Activated CD4-positive, alpha-beta T cell treated with anti-CD3 and anti-CD28 coated beads, Interleukin-2, amount 10 ng/mL, durations not matched to agents 24 days and 14 days (primary cell): ENCODE data around the gene CCNQ. TPM values are rescaled to one million over a fixed set of nuclear protein-coding genes. Genes with fewer than 3 reads are reported as not detected.
"Not testable (repeated sequence)": the region's sequence is repeated elsewhere in the genome, so short reads cannot be mapped to it uniquely, and the experiment has no call there.

Source experiments
- DNase-seq: peaks from one replicate; pipeline ENCODE4 v3.0.0; 2022
- H3K27ac Mint-ChIP-seq: one replicate; pipeline ENCODE4 v1.8.0; 2022; ENCODE audit warnings: mild to moderate bottlenecking, mixed read lengths
- H3K27me3 Mint-ChIP-seq: one replicate; pipeline ENCODE4 v1.8.0; 2022; ENCODE audit warnings: mixed read lengths
- H3K36me3 Mint-ChIP-seq: one replicate; pipeline ENCODE4 v1.8.0; 2022; ENCODE audit warnings: low read depth, mild to moderate bottlenecking, mixed read lengths
- H3K4me1 Mint-ChIP-seq: one replicate; pipeline ENCODE4 v1.8.0; 2021; ENCODE audit warnings: mixed read lengths
- H3K4me3 Mint-ChIP-seq: one replicate; pipeline ENCODE4 v1.8.0; 2022; ENCODE audit warnings: mild to moderate bottlenecking, moderate library complexity, mixed read lengths
- H3K9me3 Mint-ChIP-seq: one replicate; pipeline ENCODE4 v1.8.0; 2021; ENCODE audit warnings: mixed read lengths
- intact Hi-C: fragments of 100-400 bp; cut with micrococcal nuclease; formaldehyde crosslinking; loops from one replicate; pipeline ENCODE4 v1.15.1; 2023
- total RNA-seq: library from RNA; stranded (reverse); gene quantifications from 2 replicates; pipeline ENCODE4 v1.2.3, GENCODE V29; 2022

CCNQ gene
- total RNA-seq, 1 donor from 2014 or later: 28.7 TPM

DNA sequence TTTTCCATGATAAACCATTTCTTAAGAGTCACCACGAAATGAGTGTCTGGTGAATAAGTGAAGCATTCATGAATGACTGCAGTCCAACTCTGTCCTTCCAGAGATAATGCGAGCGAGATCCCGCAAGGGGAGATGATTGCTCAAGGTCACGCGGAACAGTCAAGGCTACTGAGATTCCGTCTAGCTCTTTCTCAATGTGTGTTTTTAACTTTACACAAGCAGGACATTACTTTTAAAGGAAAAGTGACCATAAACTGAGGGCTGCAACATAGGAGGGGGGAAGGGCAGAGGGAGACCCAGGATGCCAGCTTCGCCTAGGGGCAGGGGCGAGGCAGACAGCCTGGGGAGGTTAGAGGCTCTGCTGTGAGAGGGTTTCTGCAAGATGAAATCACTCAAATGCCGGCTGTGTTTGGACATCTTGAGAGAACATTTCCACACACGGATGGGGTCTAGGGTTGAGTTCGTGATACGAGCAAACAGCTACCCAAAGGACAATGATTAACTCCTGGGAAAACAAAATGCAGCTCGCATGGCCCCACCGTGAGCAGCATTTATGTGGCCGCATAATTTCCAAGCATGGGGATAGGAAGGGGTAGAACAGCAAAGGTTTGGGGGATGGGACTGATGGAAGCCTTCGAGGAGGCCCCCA lies 23.8 kb upstream of the CCNQ start:
- intact Hi-C loops: no loop called here
- no peak for DNase-seq
- no peaks in the 10 kb centered on the region for H3K4me1 Mint-ChIP-seq
- no peaks in the 10 kb centered on the region for H3K9me3 Mint-ChIP-seq
- H3K36me3 Mint-ChIP-seq: no peaks in the 10 kb centered on the region
- peaks cover 6% of the 10 kb centered on the region for H3K27me3 Mint-ChIP-seq
- no peak overlapping the region for H3K27ac Mint-ChIP-seq
- no peak overlapping the region for H3K4me3 Mint-ChIP-seq

GRCh38 chrX:153621949-153622598 lies 23.1 kb upstream of the CCNQ start:
- H3K27ac Mint-ChIP-seq: no peak overlapping the region
- intact Hi-C loops: no loop called here
- no peaks in the 10 kb centered on the region for H3K36me3 Mint-ChIP-seq
- no peak for DNase-seq
- H3K4me3 Mint-ChIP-seq: no peak overlapping the region
- H3K9me3 Mint-ChIP-seq: no peaks in the 10 kb centered on the region
- H3K4me1 Mint-ChIP-seq: no peaks in the 10 kb centered on the region
- peaks cover 10% of the 10 kb centered on the region for H3K27me3 Mint-ChIP-seq

GRCh38 chrX:153620576-153620975 lies 21.6 kb upstream of the CCNQ start:
- H3K27ac Mint-ChIP-seq: no peak overlapping the region
- no peaks in the 10 kb centered on the region for H3K9me3 Mint-ChIP-seq
- H3K36me3 Mint-ChIP-seq: no peaks in the 10 kb centered on the region
- no peak overlapping the region for H3K4me3 Mint-ChIP-seq
- no peaks in the 10 kb centered on the region for H3K4me1 Mint-ChIP-seq
- no peak for DNase-seq
- intact Hi-C loops: no loop called here
- peaks cover 15% of the 10 kb centered on the region for H3K27me3 Mint-ChIP-seq

DNA sequence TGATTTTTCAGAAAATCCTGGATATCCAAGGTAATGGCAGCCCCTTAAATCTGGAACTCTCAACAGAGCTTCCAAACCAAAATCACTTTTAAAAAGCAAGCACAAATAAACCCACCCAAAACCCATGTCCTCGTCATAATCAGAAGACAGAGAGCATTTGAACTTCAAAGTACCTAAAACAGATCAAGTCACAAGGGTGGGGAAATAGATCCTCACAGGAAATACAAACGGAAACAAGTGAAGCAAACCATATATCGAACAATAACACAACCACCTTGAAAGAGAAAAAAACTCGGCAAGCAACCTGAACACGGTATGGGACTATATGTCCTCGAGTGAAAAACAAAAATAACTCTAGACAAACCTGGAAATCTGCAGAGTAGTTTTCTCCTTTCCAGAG lies 15.9 kb upstream of the CCNQ start:
- Mint-ChIP-seq H3K36me3 (no peaks in the 10 kb centered on the region), H3K4me3 (no peak overlapping the region), H3K4me1 (peaks cover 7% of the 10 kb centered on the region), H3K9me3 (no peaks in the 10 kb centered on the region), H3K27ac (no peak overlapping the region), H3K27me3 (peaks cover 28% of the 10 kb centered on the region)
- no peak for DNase-seq
- intact Hi-C loops: loop anchor here (5.0 kb wide), 1 partner anchor 52 kb away; no protein-coding TSS in a partner anchor

GRCh38 chrX:153612413-153612812 lies 13.5 kb upstream of the CCNQ start:
- no peak overlapping the region for H3K4me3 Mint-ChIP-seq
- no peak for DNase-seq
- peaks cover 10% of the 10 kb centered on the region for H3K4me1 Mint-ChIP-seq
- H3K36me3 Mint-ChIP-seq: no peaks in the 10 kb centered on the region
- H3K9me3 Mint-ChIP-seq: no peaks in the 10 kb centered on the region
- intact Hi-C loops: loop anchor here (5.0 kb wide), 1 partner anchor 55 kb away; no protein-coding TSS in a partner anchor
- peaks cover 21% of the 10 kb centered on the region for H3K27me3 Mint-ChIP-seq
- no peak overlapping the region for H3K27ac Mint-ChIP-seq

GRCh38 chrX:153611298-153612095 lies 12.6 kb upstream of the CCNQ start:
- Mint-ChIP-seq H3K4me3 (no peak overlapping the region), H3K27me3 (peaks cover 23% of the 10 kb centered on the region), H3K4me1 (peaks cover 10% of the 10 kb centered on the region), H3K27ac (no peak overlapping the region), H3K9me3 (no peaks in the 10 kb centered on the region), H3K36me3 (no peaks in the 10 kb centered on the region)
- no peak for DNase-seq
- intact Hi-C loops: loop anchor here (5.0 kb wide), 1 partner anchor 56 kb away; no protein-coding TSS in a partner anchor

- Mint-ChIP-seq H3K27ac (no peak overlapping the region), H3K36me3 (no peaks in the 10 kb centered on the region)
- intact Hi-C loops: loop anchor here (5.0 kb wide), 1 partner anchor 56 kb away; no protein-coding TSS in a partner anchor
Measured at GRCh38 chrX:153610836-153611213, 11.9 kb upstream of the CCNQ start.

DNA sequence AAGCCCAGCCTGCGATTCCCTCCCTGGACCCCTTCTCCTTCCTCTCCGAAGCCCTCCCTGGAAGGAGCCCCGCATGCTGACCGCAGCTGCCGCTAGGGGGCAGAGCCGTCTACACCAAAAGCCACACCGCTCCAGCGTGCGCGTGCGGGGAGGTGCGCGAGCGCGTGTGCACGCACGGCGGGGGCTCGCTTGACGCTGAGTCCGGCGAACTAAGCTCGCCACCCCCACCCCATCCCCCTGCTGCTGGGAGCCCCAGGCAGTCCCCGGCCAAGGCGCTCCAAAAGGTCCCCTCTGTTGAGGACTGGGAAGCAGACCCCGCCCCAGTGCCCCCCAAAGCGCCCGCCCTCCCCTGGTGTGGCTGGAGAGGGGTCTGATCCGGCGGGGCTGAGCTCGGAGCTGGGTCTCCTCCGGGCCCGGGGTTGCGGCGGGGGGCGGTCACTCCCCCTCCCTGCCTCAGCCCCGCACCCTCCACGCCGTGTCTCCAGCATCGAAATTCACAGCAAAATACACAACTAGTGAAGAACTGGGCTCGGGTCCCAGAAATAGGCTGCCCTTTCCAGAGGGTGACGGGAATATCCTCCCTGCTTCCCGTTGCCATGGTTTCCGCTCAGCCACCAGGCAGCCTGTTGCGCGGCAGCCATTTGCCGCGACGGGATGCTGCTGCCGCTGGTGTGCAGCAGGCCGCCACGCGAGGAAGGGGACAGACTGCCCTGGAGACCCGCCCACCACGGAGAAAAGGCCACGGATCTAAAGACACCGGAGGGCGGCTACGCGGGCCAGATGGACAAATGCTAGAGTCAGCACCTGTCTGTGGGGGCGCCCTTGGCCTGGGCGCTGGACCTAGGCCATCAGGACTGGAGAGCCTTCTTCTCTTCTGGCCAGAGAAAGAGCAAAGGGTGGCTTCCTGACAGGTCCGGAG lies 11.2 kb upstream of the CCNQ start:
- DNase-seq: peak; percentile 91
- no peaks in the 10 kb centered on the region for H3K36me3 Mint-ChIP-seq
- peaks cover 10% of the 10 kb centered on the region for H3K4me1 Mint-ChIP-seq
- intact Hi-C loops: loop anchor here (5.0 kb wide), 2 partner anchors 37 to 57 kb away; partner anchors contain the start of gene DUSP9
- no peaks in the 10 kb centered on the region for H3K9me3 Mint-ChIP-seq
- peak overlapping the region; percentile 82 for H3K4me3 Mint-ChIP-seq
- H3K27ac Mint-ChIP-seq: peak overlapping the region; percentile 77
- H3K27me3 Mint-ChIP-seq: peaks cover 14% of the 10 kb centered on the region

More at GRCh38 chrX:153610836-153611213, 11.9 kb upstream of the CCNQ start:
- H3K9me3 Mint-ChIP-seq: no peaks in the 10 kb centered on the region
- H3K4me3 Mint-ChIP-seq: peak overlapping the region; percentile 82
- H3K4me1 Mint-ChIP-seq: peaks cover 10% of the 10 kb centered on the region
- H3K27me3 Mint-ChIP-seq: peaks cover 18% of the 10 kb centered on the region
- no peak for DNase-seq

DNA sequence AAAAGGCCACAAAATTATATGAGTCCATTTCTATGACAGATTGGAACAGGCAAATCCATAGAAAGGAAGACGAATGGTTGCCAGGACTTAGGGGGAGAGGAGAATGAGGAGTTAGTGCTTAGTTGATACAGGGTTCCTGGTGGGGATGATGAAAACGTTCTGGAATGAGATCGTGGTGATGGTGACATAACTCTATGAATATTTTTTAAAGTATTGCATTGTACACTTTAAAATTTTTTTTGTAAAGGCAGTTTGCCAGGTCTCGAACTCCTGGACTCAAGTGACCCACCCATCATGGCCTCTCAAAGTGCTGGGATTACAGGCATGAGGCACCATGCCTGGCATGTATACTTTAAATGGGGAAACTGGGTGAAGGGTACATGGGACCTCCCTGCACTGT lies 9.9 kb upstream of the CCNQ start:
- DNase-seq: no peak
- H3K4me3 Mint-ChIP-seq: no peak overlapping the region
- H3K9me3 Mint-ChIP-seq: no peaks in the 10 kb centered on the region
- intact Hi-C loops: loop anchor here (5.0 kb wide), 1 partner anchor 38 kb away; the partner anchor contains the start of gene DUSP9
- H3K4me1 Mint-ChIP-seq: peaks cover 10% of the 10 kb centered on the region
- H3K27ac Mint-ChIP-seq: no peak overlapping the region
- no peaks in the 10 kb centered on the region for H3K36me3 Mint-ChIP-seq
- H3K27me3 Mint-ChIP-seq: peaks cover 9% of the 10 kb centered on the region

GRCh38 chrX:153608376-153608775 lies 9.4 kb upstream of the CCNQ start:
- intact Hi-C loops: loop anchor here (5.0 kb wide), 1 partner anchor 39 kb away; the partner anchor contains the start of gene DUSP9
- Mint-ChIP-seq H3K36me3 (no peaks in the 10 kb centered on the region), H3K27ac (no peak overlapping the region), H3K9me3 (no peaks in the 10 kb centered on the region), H3K4me1 (peaks cover 12% of the 10 kb centered on the region), H3K4me3 (no peak overlapping the region), H3K27me3 (peaks cover 7% of the 10 kb centered on the region)
- DNase-seq: no peak

GRCh38 chrX:153606503-153606902 lies 7.6 kb upstream of the CCNQ start:
- Mint-ChIP-seq H3K4me1 (peaks cover 12% of the 10 kb centered on the region), H3K36me3 (no peaks in the 10 kb centered on the region), H3K4me3 (no peak overlapping the region), H3K27me3 (peaks cover 5% of the 10 kb centered on the region), H3K27ac (no peak overlapping the region), H3K9me3 (no peaks in the 10 kb centered on the region)
- intact Hi-C loops: loop anchor here (5.0 kb wide), 1 partner anchor 41 kb away; the partner anchor contains the start of gene DUSP9
- DNase-seq: no peak

DNA sequence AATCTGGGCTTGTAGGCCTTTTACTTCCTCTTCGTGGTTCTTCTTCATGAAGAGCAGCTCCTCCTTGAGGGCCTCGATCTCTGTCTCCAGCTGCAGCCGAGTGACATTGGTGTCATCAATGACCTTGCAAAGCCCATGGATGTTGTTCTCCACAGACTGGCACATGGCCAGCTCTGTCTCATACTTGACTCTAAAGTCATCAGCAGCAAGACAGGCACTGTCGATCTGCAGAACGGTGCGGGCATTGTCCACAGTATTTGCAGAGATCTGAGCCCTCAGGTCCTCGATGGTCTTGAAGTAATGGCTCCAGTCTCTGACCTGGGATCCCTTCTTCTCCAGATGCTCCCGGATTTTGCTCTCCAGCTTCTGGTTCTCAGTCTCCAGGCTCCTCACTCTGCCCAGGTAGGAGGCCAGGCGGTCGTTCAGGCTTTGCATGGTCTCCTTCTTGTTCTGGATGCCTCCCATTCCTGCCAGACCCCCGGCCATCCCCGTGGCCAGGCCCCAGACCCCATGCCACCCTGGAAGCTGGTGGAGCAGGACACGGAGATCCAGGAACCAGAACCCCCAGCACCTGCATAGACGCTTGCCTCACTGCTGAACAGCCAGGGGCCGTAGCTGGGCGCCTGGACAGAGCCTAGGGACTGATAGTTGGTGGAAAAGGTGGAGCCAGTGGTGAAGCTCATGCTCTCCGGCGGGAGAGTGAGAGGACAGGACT lies 5.9 kb upstream of the CCNQ start:
- H3K9me3 Mint-ChIP-seq, H3K36me3 Mint-ChIP-seq, H3K27ac Mint-ChIP-seq, H3K4me3 Mint-ChIP-seq, H3K27me3 Mint-ChIP-seq, DNase-seq: not testable (repeated sequence)
- H3K4me1 Mint-ChIP-seq: peaks cover 21% of the 10 kb centered on the region
- intact Hi-C loops: loop anchor here (5.0 kb wide), 1 partner anchor 42 kb away; the partner anchor contains the start of gene DUSP9
